ENCODE data around the gene PRR12.

The PRR12 gene

GRCh38 chr19:49645592-49645991, 54.6 kb downstream of the PRR12 start:
- no peaks in the 10 kb centered on the region for H3K9me3 Mint-ChIP-seq
- H3K27ac Mint-ChIP-seq: no peak overlapping the region
- no peak for TF ChIP-seq CTCF (IDR thresholded peaks at IDR 0.05; ENCODE audit: unreplicated experiment in 3 of 3)
- H3K4me3 Mint-ChIP-seq: peak overlapping the region in 1 of 3 experiments; percentile 40
- H3K27me3 Mint-ChIP-seq (ENCODE audit: low read depth): no peaks in the 10 kb centered on the region
- H3K4me1 Mint-ChIP-seq: peaks cover 36% of the 10 kb centered on the region
- peaks cover 32% of the 10 kb centered on the region for H3K36me3 Mint-ChIP-seq (ENCODE audit: low read depth)

- Mint-ChIP-seq H3K4me3 (peak overlapping the region in 1 of 3 experiments; percentile 35), H3K4me1 (peaks cover 32% of the 10 kb centered on the region), H3K36me3 (ENCODE audit: low read depth) (peaks cover 34% of the 10 kb centered on the region), H3K9me3 (no peaks in the 10 kb centered on the region), H3K27ac (no peak overlapping the region), H3K27me3 (ENCODE audit: low read depth) (no peaks in the 10 kb centered on the region)
- TF ChIP-seq CTCF (IDR thresholded peaks at IDR 0.05; ENCODE audit: unreplicated experiment in 3 of 3): no peak
Observed at GRCh38 chr19:49645995-49646394, 55.0 kb downstream of the PRR12 start.

GRCh38 chr19:49646586-49646985, 55.6 kb downstream of the PRR12 start:
- peak overlapping the region in 2 of 3 experiments; percentile 29 to 65 for H3K4me3 Mint-ChIP-seq
- TF ChIP-seq CTCF (IDR thresholded peaks at IDR 0.05; ENCODE audit: unreplicated experiment in 3 of 3): no peak
- H3K4me1 Mint-ChIP-seq: peaks cover 30% of the 10 kb centered on the region
- H3K9me3 Mint-ChIP-seq: no peaks in the 10 kb centered on the region
- no peaks in the 10 kb centered on the region for H3K27me3 Mint-ChIP-seq (ENCODE audit: low read depth)
- H3K27ac Mint-ChIP-seq: peak overlapping the region in 2 of 3 experiments; percentile 37 to 56
- H3K36me3 Mint-ChIP-seq (ENCODE audit: low read depth): peaks cover 35% of the 10 kb centered on the region

GRCh38 chr19:49651029-49651819, 60.2 kb downstream of the PRR12 start:
- peaks cover 41% of the 10 kb centered on the region for H3K36me3 Mint-ChIP-seq (ENCODE audit: low read depth)
- H3K9me3 Mint-ChIP-seq: no peaks in the 10 kb centered on the region
- no peak overlapping the region for H3K27ac Mint-ChIP-seq
- peaks cover 3% of the 10 kb centered on the region for H3K27me3 Mint-ChIP-seq (ENCODE audit: low read depth)
- no peak for TF ChIP-seq CTCF (IDR thresholded peaks at IDR 0.05; ENCODE audit: unreplicated experiment in 3 of 3)
- H3K4me3 Mint-ChIP-seq: no peak overlapping the region
- H3K4me1 Mint-ChIP-seq: peaks cover 5% of the 10 kb centered on the region

GRCh38 chr19:49651820-49652550, 61.0 kb downstream of the PRR12 start:
- Mint-ChIP-seq H3K27me3 (ENCODE audit: low read depth) (peaks cover 3% of the 10 kb centered on the region), H3K9me3 (no peaks in the 10 kb centered on the region), H3K4me1 (peaks cover 1% of the 10 kb centered on the region), H3K4me3 (no peak overlapping the region), H3K36me3 (ENCODE audit: low read depth) (peaks cover 41% of the 10 kb centered on the region), H3K27ac (no peak overlapping the region)
- no peak for TF ChIP-seq CTCF (IDR thresholded peaks at IDR 0.05; ENCODE audit: unreplicated experiment in 3 of 3)
